Panc1 (cell line): Measurements from ENCODE around the gene BTG1. TPM values are rescaled to one million over a fixed set of nuclear protein-coding genes. Genes with fewer than 3 reads are reported as not detected.

Experiments used
- ATAC-seq: fragments of 200-7000 bp; cut with Tn5 transposase; 2 replicates; pipeline ENCODE4 v1.9.1; 2020; ENCODE audit warnings: mild to moderate bottlenecking, moderate library complexity
- BruUV-seq: library from RNA; stranded (reverse); fragments of 400-500 nt; replicated peaks from 2 replicates; lab custom pipeline; 2021; lab: Mats Ljungman, UMichigan
- CTCF ChIA-PET: fragments of 300-600 bp; sonication (Branson Sonifier 250); formaldehyde crosslinking; loops from one replicate; lab custom pipeline; 2022; ENCODE audit warnings: antibody characterized with exemption; lab: Charles Lee
- POLR2A ChIA-PET: fragments of 300-600 bp; sonication (Branson Sonifier 250); formaldehyde crosslinking; loops from one replicate; lab custom pipeline; 2022; ENCODE audit warnings: antibody characterized with exemption; lab: Charles Lee
- DNase-seq: peaks from one replicate; pipeline ENCODE4 v3.0.0-alpha.2; 2010; ENCODE audit warnings: low read depth, low spot score
- H3K27ac ChIP-seq: 2 replicates; pipeline ENCODE4 v1.5.1; 2011; ENCODE audit warnings: mild to moderate bottlenecking, low read length, inconsistent platforms
- H3K27me3 ChIP-seq: fragments of 200-500 bp; sonication (Bioruptor generic); 2 replicates; pipeline ENCODE4 v1.6.0; 2014; ENCODE audit warnings: low read length, inconsistent platforms; ENCODE audit not compliant: control insufficient read depth, insufficient read depth
- H3K36me3 ChIP-seq: fragments of 200-500 bp; sonication (Bioruptor generic); 2 replicates; pipeline ENCODE4 v1.5.1; 2014; ENCODE audit warnings: inconsistent platforms, mild to moderate bottlenecking, low read length, moderate library complexity; ENCODE audit not compliant: control insufficient read depth, insufficient read depth
- H3K4me1 ChIP-seq: 2 replicates; pipeline ENCODE4 v1.5.1; 2011; ENCODE audit warnings: inconsistent platforms, mild to moderate bottlenecking, low read length, moderate library complexity; ENCODE audit not compliant: control insufficient read depth, insufficient read depth
- H3K4me3 ChIP-seq, 2 experiments: 2 replicates each; pipeline ENCODE4 v1.5.1; 2011 to 2012; ENCODE audit warnings: low read depth in 2 of 2, low read length in 2 of 2, mild to moderate bottlenecking in 2 of 2, inconsistent platforms in 1 of 2, moderate library complexity in 1 of 2
- H3K9me3 ChIP-seq: fragments of 200-500 bp; sonication (Bioruptor generic); 2 replicates; pipeline ENCODE4 v1.5.1; 2014; ENCODE audit warnings: low read depth, mild to moderate bottlenecking, inconsistent platforms, low read length, moderate library complexity; ENCODE audit not compliant: control insufficient read depth, insufficient read depth
- CTCF ChIP-seq: fragments of 450-650 bp; IDR thresholded peaks from 2 replicates; pipeline ENCODE4 v1.5.1; 2017; ENCODE audit warnings: mild to moderate bottlenecking
- POLR2AphosphoS5 ChIP-seq: IDR thresholded peaks from 2 replicates; pipeline ENCODE4 v1.6.1; 2012; ENCODE audit warnings: mild to moderate bottlenecking, low read depth, low read length, moderate library complexity
- SIN3A ChIP-seq: IDR thresholded peaks from 2 replicates; pipeline ENCODE4 v1.6.1; 2012; ENCODE audit warnings: low read depth, mild to moderate bottlenecking, low read length, moderate library complexity, borderline replicate concordance; ENCODE audit not compliant: insufficient read depth
- TCF7L2 ChIP-seq: IDR thresholded peaks from 2 replicates; pipeline ENCODE4 v1.6.1; 2011; ENCODE audit warnings: mild to moderate bottlenecking, low read depth, low read length, inconsistent platforms
- in situ Hi-C: cut with HindIII; loops from 2 replicates; pipeline ENCODE4 v1.10.0; 2016; ENCODE audit warnings: low sequenced_read_pairs, low pct_unique_long_range_greater_than_20kb
- intact Hi-C: fragments of 100-400 bp; cut with micrococcal nuclease; formaldehyde crosslinking; loops from one replicate; pipeline ENCODE4 v1.10.0; 2022; ENCODE audit not compliant: unreplicated experiment
- total RNA-seq: library from RNA; stranded (reverse); gene quantifications from one replicate; pipeline ENCODE4 v1.2.1, GENCODE V29; 2021; ENCODE audit not compliant: unreplicated experiment
- TF ChIP-seq, protein P1 (sequence below), 2 experiments: IDR thresholded peaks; 2 replicates each; pipeline ENCODE4 v1.6.1; 2011 to 2012; ENCODE audit warnings: low read depth in 2 of 2, control low read depth in 1 of 2, low read length in 1 of 2, mild to moderate bottlenecking in 1 of 2, moderate library complexity in 1 of 2; ENCODE audit not compliant: insufficient read depth in 1 of 2

BTG1 gene
- total RNA-seq, 1 experiment from 2014 or later: 50.0 TPM

DNA sequence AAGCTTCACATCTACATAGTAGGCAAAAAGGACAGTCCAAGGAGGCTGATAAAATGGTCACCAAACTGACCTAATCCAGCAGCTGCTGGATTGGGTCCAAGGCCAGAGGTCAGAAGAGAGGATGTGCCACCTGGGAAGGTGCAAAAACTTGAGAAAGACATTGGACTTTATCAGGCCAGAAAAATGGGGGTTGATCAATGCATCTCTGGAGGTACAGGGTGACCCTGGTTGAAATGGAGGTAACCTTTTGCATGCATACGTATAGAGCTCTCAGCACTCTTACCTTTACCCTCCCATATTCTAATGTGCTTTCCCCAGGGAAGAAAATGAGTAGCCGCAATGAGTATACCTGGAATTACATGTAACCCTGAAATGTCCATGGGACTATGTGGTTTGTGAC, 16.0 kb downstream of the BTG1 start:
- ATAC-seq (no peak), DNase-seq (no peak)
- H3K4me3 ChIP-seq: no peak overlapping the region
- H3K27ac ChIP-seq: peak overlapping the region; percentile 12; the same call in 1 of the 2 replicates
- no peaks in the 10 kb centered on the region for H3K27me3 ChIP-seq
- POLR2A ChIA-PET: interaction anchor here (0.7 kb wide), 1 partner anchor 19 kb away, joined by 4 read pairs; no protein-coding TSS in a partner anchor
- BruUV-seq: no TSS peak
- no peaks in the 10 kb centered on the region for H3K9me3 ChIP-seq
- CTCF ChIA-PET: no interaction called here
- in situ Hi-C loops: no loop called here
- TF ChIP-seq POLR2AphosphoS5 (no peak), CTCF (no peak), TCF7L2 (no peak), SIN3A (no peak)
- TF ChIP-seq, protein P1, sequence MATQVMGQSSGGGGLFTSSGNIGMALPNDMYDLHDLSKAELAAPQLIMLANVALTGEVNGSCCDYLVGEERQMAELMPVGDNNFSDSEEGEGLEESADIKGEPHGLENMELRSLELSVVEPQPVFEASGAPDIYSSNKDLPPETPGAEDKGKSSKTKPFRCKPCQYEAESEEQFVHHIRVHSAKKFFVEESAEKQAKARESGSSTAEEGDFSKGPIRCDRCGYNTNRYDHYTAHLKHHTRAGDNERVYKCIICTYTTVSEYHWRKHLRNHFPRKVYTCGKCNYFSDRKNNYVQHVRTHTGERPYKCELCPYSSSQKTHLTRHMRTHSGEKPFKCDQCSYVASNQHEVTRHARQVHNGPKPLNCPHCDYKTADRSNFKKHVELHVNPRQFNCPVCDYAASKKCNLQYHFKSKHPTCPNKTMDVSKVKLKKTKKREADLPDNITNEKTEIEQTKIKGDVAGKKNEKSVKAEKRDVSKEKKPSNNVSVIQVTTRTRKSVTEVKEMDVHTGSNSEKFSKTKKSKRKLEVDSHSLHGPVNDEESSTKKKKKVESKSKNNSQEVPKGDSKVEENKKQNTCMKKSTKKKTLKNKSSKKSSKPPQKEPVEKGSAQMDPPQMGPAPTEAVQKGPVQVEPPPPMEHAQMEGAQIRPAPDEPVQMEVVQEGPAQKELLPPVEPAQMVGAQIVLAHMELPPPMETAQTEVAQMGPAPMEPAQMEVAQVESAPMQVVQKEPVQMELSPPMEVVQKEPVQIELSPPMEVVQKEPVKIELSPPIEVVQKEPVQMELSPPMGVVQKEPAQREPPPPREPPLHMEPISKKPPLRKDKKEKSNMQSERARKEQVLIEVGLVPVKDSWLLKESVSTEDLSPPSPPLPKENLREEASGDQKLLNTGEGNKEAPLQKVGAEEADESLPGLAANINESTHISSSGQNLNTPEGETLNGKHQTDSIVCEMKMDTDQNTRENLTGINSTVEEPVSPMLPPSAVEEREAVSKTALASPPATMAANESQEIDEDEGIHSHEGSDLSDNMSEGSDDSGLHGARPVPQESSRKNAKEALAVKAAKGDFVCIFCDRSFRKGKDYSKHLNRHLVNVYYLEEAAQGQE (IDR thresholded peaks at IDR 0.05; ENCODE audit: insufficient read depth in 1 of 2, low read depth in 2 of 2, low read length in 1 of 2): no peak
- intact Hi-C loops: loop anchor here (10.0 kb wide), 1 partner anchor 555 kb away; no protein-coding TSS in a partner anchor
- H3K4me1 ChIP-seq: peaks cover 25% of the 10 kb centered on the region
- H3K36me3 ChIP-seq: no peaks in the 10 kb centered on the region

- BruUV-seq: no TSS peak
- DNase-seq (no peak), ATAC-seq (no peak)
- TF ChIP-seq, protein P1 (IDR thresholded peaks at IDR 0.05; ENCODE audit: insufficient read depth in 1 of 2, low read depth in 2 of 2, low read length in 1 of 2): no peak
- TF ChIP-seq TCF7L2 (no peak), CTCF (no peak), SIN3A (no peak), POLR2AphosphoS5 (no peak)
- no peaks in the 10 kb centered on the region for H3K9me3 ChIP-seq
- H3K4me3 ChIP-seq: no peak overlapping the region
- no peaks in the 10 kb centered on the region for H3K27me3 ChIP-seq
- intact Hi-C loops (no loop called here), in situ Hi-C loops (no loop called here)
- POLR2A ChIA-PET: no interaction called here
- H3K27ac ChIP-seq: no peak overlapping the region
- CTCF ChIA-PET: no interaction called here
- peaks cover 16% of the 10 kb centered on the region for H3K4me1 ChIP-seq
- no peaks in the 10 kb centered on the region for H3K36me3 ChIP-seq
These were observed 17.0 kb downstream of the BTG1 start for GRCh38 chr12:92128612-92129011.
